HG03064 (cell line): ENCODE results near the gene CMTM1.

Experiments used
- ATAC-seq: cut with Tn5 transposase; IDR thresholded peaks from one replicate; pipeline ENCODE4 v1.9.1; 2021; ENCODE audit warnings: low read depth; ENCODE audit not compliant: unreplicated experiment

Gene CMTM1

GRCh38 chr16:66537236-66537635 is 29.0 kb upstream of the CMTM1 start:
- no peak for ATAC-seq

- no peak for ATAC-seq
Observed at GRCh38 chr16:66538910-66539309, 27.3 kb upstream of the CMTM1 start.

- peak; percentile 59 for ATAC-seq
Observed at GRCh38 chr16:66539623-66540469, 26.4 kb upstream of the CMTM1 start.

- ATAC-seq: no peak
Observed at GRCh38 chr16:66541388-66542355, 24.6 kb upstream of the CMTM1 start.

GRCh38 chr16:66542396-66542795 is 23.8 kb upstream of the CMTM1 start:
- no peak for ATAC-seq

GRCh38 chr16:66543541-66543940 is 22.7 kb upstream of the CMTM1 start:
- ATAC-seq: no peak

- no peak for ATAC-seq
Observed at GRCh38 chr16:66544016-66544757, 22.1 kb upstream of the CMTM1 start.

- no peak for ATAC-seq
Observed at GRCh38 chr16:66547101-66547989, 18.9 kb upstream of the CMTM1 start.

- ATAC-seq: no peak
Observed at GRCh38 chr16:66548068-66548467, 18.2 kb upstream of the CMTM1 start.

DNA sequence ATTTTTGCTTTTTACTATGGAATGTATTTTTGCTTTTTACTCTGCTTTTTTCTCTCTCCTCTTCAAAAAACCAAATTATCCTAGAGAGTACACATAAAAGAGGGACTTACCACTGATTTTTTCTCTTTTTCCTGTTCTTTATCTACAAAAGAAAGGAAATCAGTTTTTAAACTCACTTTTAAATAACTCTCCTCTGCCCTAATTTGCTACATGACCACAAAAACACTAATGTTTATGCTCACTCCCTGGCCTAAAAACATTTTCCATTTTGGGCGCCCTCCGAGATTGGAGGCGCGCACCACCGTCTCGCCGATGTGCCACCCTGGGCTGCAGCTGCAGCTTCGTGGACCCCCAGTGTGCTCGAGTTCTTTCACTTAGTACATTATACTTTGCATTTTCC is 17.4 kb upstream of the CMTM1 start:
- ATAC-seq: no peak

DNA sequence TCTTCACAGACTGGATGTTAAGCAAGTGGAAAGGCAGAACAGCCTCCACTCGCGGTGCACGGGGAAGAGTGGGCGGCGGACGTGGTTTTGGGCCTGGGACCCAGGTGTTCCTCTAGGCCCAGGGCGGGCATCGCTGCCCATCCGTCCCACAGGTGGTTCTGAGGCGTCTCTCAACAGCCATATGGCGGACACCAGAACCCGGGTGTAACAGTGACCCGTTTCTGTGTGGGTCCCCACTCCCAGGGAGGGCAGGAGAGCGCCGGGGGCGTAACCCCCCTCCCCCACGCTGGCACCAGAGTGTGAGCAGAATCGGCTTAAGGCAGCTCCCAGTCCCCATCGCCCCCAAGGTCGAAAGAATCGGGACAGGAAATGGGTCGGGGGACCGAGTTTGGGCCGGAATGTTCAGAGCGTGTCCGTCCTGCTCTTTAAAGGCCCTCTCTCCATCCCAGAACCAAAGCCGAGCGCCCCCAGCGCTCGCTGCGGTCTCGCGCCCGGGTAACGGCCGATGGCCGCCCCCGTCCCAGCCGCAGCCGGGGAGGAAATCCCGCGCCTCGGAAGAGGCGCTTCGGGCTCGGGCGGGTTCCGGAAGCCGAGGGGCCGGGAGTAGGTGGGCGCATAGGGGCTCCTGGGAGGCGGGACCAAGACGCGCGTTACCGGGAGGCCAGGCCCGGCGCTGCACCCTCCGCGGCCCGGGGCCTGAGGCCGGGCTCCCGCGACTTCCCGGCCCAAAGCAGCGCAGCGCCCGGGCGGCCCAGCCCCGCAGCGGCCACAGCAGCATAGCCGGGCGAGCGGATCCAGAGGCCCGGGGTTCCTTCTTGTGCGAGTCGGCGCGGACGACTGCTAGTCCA is 16.7 kb upstream of the CMTM1 start, which contains the start of gene TK2:
Gene TK2 (minus strand): TSS at position 839 of the 848 bp plus-strand sequence. CDS start 61 bp downstream, at position 778.
- ATAC-seq: no peak

DNA sequence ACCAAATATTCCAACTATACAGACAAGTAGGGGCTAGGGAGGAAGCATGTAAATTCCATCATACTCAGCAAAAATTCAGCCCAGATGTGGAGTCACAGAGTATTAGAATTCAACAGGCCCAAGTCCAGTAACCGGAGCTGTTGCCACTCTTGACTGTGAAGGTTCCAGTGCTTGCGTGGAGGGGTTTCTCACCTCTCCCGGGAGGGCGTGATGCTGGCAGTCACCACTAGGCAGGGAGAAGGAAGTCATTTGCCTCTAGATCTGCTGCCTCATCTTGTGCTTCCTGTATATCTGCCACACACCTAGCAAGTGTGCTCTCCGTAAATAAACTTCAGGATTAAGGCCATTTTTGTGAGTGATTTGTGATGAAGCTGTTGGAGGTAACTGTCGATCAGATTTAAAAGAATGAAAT is 14.9 kb upstream of the CMTM1 start:
- no peak for ATAC-seq

- ATAC-seq: no peak
Observed at GRCh38 chr16:66551788-66552285, 14.4 kb upstream of the CMTM1 start.

DNA sequence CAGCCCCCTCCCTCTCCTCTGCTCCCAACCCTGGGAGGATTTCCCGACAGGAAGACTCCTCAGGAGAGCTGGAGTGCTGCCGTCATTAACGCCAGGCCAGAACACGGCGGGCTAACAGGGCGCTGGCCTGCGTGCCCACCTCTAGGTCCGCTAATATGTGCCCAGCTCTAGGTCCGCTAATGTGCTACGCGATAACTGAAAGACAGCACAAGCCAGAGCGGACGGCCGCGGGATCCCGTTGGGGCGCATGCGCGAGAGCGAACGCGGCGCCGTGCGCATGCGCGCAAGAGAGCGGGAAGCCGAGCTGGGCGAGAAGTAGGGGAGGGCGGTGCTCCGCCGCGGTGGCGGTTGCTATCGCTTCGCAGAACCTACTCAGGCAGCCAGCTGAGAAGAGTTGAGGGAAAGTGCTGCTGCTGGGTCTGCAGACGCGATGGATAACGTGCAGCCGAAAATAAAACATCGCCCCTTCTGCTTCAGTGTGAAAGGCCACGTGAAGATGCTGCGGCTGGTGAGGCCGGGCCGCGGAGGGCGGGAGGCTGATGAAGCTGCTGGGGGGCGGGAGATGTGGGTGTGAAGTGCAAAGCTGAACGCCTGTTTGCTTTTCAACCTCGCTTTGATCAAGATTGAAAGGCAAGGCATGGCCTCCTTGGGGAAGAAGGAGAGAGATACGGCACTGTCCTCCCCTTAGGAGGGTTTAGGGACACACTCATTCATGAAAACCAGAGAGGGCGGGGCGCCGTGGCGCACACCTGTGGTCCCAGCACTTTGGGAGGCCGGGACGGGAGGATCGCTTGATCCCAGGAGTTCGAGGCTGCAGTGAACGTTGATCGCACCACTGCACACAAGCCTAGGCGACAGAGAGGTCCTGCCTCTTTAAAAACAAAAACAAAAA is 13.7 kb upstream of the CMTM1 start, which contains the start of gene CKLF:
Gene CKLF (plus strand): TSS at position 291 of the 892 bp plus-strand sequence. CDS start 140 bp downstream, at position 431.
- peak; percentile 55 for ATAC-seq

DNA sequence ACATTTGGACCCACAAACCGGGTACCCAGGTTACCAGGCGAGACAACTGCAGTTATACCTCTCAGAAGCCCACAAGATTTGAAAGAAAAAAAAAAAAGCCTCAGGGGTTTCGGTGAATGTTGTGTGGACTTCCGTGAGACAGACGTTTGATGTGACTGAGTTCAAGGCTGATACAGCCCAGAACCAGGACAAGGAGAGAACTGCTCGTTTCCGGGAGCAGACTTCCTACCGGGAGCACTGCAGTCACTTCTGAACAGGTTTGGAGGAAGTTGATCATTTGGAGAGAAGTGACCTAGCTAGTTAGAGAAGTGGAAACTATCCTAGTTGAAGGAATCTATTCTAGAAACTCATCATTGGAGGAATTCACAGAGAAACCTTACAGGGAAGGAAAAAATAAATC is 13.0 kb upstream of the CMTM1 start:
- no peak for ATAC-seq

GRCh38 chr16:66554021-66554420 is 12.2 kb upstream of the CMTM1 start:
- ATAC-seq: no peak

DNA sequence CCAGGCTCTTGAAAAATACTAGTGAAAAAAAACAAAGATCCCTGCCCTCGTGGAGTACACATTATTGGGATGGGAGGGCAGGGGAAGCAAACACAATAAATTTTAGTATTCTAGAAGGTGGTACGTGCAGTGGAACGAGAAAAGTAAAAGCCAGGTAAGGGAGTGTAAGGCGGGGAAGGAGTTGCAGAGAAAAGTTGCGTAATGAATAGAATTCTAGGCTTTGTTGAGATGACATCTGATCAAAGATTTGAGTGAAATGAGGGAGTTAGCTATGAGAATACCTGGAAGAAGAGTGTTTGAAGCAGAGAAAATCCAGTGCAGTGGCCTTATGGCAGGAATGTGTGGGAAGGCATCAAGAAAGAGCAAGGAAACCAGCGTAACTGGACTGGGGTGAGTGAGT is 11.7 kb upstream of the CMTM1 start:
- ATAC-seq: no peak
